GM18870 (cell line): Measurements from ENCODE around the gene ABCG4.
"Not testable (repeated sequence)": the region's sequence is repeated elsewhere in the genome, so short reads cannot be mapped to it uniquely, and the experiment has no call there.

Experiments
- ATAC-seq: cut with Tn5 transposase; IDR thresholded peaks from one replicate; pipeline ENCODE4 v1.9.1; 2021; ENCODE audit warnings: moderate library complexity; ENCODE audit not compliant: unreplicated experiment

Gene ABCG4

DNA sequence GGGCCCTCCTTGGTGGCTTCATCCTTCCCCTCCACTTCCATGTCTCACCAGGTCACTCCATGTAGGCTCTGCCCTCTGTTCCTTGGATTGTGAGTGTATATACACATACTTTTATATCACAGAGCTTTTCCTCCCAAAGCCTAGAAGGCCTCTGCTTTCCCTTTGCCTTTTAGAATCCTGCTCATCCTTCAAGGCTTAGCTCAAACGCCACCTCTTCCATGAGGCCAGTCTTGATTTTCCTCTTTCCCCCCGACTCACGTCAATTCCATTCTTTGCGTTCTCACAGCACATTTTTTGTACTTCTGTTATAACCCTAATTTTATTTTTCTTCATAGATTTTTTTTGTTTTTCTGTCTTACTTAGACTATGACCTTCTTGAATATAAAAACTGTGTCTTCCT is 3.8 kb downstream of the ABCG4 start:
- ATAC-seq, result no peak

DNA sequence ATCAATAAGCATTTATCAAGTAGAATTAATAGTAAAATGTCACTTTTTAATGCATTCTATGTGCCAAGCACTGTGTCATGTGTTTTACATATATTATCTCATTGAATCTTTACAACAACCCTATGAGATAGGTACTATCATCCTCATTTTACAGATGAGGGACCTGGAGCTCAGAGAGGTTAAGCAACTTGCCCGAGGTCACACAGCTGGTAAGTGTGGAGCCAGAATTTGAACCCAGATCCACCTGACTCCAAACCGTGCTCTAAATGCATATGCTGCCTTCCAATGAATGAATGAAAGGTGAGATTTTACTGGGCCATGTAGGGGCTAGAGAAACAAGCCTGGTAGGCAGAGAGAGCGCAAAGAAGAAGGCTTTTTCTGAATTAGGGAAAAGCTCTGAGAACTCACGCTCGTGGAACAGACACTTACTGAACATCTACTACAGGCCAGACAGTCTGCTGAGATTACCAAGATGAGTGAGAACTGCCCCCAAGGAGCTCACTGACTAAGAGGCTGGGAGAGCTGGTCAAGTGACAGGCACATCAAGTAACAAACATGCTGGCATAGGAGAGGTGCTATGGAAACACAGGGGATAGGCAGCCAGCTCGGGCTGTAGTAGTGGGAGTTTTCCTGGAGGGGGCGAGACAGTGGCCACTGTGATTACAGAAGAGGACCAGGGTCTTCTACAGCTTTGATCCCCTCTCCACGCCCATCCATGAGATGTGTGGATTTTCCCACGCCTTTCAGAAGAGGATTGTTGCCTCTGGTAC is 4.4 kb downstream of the ABCG4 start:
- ATAC-seq, result no peak

DNA sequence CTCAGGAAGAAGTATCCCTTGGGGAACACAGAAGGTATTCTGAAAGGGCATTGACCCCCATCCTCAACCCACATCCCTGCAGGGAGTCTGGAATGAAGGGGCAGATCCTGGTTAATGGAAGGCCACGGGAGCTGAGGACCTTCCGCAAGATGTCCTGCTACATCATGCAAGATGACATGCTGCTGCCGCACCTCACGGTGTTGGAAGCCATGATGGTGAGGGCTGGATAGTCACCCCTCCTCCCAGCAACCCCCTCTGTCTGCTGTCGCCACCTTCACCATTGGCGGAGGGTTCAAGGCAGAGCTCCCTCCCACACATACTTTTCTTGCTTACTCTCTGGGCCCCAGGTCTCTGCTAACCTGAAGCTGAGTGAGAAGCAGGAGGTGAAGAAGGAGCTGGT is 5.3 kb downstream of the ABCG4 start:
- ATAC-seq, result no peak

GRCh38 chr11:119155733-119156492 is 7.1 kb downstream of the ABCG4 start:
- ATAC-seq, result no peak

DNA sequence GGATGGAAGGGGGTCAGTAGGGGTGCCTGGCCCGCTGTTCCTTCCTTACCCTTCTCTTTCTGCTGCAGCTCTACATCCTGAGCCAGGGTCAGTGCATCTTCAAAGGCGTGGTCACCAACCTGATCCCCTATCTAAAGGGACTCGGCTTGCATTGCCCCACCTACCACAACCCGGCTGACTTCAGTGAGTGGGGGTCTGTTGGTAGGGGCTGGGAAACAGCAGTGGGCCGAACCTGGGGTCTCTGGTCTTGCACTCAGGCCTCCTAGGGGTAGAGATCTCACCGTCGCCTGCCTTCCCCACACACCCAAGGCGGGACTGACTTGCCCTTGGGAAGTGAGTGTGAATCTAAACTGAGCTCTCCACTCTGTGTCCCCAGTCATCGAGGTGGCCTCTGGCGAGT is 7.6 kb downstream of the ABCG4 start:
- no peak for ATAC-seq

GRCh38 chr11:119157063-119157462 is 8.2 kb downstream of the ABCG4 start:
- ATAC-seq, result no peak

GRCh38 chr11:119158467-119158866 is 9.6 kb downstream of the ABCG4 start:
- no peak for ATAC-seq

- no peak for ATAC-seq
Observed at GRCh38 chr11:119160151-119160550, 11.3 kb downstream of the ABCG4 start.

DNA sequence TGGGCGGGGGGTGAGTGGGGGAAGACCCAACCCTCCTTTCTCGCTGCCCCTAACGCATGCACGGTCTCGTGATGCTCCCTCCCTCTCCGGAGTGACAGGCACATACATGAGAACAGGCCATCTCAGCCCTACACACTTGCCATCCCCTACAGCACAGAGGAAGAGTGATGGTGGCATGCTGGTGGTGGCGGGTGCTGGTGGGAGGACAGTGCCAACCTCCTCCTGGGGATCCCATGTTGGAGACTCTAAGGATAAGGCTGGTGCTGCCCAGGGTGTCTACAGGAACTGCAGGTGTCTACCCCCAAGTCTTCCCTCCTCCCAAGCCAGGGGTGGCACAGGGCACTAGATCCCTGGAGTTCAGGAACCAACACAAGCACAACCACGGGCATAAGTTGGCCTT is 13.0 kb downstream of the ABCG4 start:
- no peak for ATAC-seq

DNA sequence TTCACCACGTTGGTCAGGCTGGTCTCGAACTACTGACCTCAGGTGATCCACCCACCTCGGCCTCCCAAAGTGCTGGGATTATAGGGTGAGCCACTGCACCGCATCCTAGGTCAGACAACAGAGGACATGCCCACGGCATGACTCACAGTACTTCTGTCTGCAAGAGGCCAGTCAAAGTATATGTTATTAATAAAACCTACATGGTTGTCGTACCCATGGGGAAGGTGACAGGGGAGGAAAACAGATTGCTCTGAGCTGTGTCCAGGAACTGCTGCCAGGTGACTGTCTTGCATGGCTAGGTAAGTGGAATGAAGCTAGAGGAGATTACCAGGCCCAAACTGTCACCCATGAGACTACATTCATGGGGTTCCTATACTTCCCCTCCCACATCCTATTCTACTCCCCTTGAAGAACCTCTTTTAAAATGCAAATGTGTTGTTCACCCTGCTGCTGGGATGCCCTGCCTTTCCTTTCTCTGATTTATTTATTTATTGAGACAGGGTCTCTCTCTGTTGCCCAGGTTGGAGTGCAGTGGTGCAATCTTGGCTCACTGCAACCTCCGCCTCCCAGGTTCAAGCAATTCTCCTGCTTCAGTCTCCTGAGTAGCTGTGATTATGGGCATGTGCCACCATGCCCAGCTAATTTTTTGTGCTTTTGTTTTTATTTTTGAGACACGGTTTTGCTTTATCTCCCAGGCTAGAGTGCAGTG is 17.7 kb downstream of the ABCG4 start:
- ATAC-seq, result no peak

DNA sequence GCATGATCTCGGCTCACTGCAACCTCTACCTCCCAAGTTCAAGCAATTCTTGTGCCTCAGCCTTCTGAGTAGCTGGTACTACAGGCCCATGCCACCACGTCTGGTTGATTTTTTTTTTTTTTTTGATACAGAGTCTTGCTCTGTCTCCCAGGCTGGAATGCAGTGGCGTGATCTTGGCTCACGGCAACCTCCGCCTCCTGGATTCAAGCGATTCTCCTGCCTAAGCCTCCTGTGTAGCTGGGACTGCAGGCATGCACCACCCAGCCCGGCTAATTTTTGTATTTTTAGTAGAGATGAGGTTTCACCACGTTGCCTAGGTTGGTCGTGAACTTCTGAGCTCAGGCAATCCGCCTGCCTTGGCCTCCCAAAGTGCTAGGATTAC is 18.2 kb downstream of the ABCG4 start:
- ATAC-seq, result not testable (repeated sequence)

- no peak for ATAC-seq
Observed at GRCh38 chr11:119167933-119168332, 19.1 kb downstream of the ABCG4 start.

DNA sequence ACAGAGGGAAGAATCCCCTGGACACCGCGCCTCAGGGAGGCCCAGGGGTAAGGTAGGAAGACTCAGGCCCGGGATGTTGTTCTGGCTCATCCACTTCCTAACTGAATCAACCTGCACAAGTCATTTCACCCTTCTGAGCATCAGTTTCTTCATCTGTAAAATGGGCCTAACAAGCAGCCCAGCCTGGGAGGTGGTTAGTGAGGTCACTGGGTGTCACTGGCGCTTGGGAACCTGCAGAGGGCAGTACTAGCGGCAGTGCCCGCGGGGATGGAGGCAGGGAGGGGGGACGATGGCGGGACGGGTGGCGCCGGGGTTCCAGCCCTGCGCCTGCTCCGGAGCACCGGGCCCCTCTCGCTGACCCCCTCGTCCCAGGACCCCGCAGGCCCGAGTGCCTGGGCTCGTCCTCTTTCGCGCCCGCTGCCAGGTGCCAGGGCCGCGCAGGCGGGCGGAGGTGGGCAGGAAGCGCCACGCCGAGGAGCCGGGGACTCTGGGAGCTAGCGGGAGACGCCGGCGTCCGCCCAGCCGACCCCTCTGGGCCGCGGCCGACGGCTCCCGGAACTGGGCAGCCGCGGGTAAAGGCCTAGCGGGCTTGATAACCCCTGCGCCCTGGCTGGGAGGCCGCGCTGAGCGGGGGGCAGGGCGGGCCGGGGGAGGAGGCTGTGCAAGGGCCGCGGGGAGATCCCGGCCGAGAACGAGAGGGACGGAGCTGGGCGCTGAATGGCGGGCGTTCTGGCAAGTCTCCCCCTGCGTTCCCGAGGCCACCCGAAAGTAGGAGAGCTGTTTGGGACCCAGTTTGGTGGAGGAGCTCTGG is 19.8 kb downstream of the ABCG4 start, which contains the start of gene NLRX1:
Gene NLRX1 (plus strand): TSS at position 255 of the 811 bp plus-strand sequence. CDS start 2,679 bp downstream, outside the sequence.
- no peak for ATAC-seq

DNA sequence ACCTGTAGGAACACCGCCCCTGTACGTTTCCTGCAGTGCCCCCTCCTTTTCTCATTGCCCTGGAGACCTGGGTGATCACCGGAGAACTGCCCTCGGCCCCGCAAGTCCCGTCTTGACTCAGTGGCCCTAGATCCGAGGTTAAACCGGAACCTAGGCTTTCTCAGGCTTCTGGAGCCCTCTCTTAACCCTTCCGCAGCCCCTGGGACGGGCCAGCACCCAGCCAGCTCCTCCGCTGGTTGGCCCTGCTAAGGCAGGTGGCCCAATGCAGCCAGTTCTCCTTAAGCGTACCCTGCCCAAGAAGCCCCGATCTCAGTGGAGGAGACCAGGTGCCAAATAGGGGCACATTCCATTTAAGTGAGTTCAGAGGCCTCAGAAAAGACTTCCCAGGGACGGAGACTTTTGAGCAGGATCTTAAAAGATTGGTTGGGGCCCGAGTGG is 20.4 kb downstream of the ABCG4 start:
- ATAC-seq, result no peak

- ATAC-seq, result no peak
Observed at GRCh38 chr11:119172513-119172912, 23.7 kb downstream of the ABCG4 start.

DNA sequence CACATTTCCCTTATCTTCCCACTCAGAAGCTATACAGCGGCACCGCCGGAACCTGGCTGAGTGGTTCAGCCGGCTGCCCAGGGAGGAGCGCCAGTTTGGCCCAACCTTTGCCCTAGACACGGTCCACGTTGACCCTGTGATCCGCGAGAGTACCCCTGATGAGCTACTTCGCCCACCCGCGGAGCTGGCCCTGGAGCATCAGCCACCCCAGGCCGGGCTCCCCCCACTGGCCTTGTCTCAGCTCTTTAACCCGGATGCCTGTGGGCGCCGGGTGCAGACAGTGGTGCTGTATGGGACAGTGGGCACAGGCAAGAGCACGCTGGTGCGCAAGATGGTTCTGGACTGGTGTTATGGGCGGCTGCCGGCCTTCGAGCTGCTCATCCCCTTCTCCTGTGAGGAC is 24.6 kb downstream of the ABCG4 start:
- no peak for ATAC-seq

DNA sequence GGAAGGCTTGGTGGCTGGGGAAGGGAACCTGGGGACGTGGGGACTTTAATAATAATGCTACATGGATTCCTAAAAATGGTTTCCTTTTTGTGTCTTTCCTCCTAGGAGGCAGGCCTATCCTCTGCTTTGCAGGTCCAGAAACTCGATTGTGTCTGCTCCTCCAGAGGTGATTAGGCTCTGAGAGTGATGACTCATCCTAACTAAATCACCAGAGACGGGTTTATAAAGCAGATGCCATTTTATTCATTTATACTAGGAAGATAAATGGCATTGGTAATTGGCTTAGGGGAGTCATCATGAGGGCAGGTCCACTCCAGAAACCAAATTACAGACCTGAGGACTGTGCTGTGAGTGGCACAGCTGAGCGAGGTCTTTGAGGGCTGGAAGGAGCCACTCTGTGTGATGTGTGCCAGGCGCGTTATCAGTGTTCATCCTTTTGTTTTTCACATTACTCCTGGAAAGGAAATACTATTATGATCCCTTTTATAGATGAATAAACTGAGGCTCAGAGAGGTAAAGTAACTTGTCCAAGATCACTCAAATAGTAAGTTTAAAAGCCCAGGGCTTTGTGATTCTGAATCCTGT is 26.7 kb downstream of the ABCG4 start:
- no peak for ATAC-seq

- ATAC-seq, result no peak
Observed at GRCh38 chr11:119178166-119178680, 29.4 kb downstream of the ABCG4 start.

DNA sequence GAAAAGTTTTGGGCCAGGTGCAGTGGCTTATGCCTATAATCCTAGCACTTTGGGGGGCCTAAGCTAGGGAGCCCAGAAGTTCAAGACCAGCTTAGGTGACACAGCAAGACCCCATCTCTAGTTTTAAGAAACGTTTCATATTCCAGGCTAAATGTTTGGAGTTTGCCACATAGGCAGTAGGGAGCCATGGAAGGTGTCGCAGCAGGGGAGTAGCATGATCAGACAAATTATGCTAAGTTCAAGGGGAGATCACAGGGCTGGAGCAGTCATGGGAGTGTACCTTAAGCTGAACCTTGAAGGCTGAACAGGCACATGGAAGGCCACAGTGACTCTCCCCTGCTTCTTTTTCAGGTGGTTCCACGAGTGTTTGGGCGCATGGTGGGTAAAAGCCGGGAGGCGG is 30.5 kb downstream of the ABCG4 start:
- no peak for ATAC-seq

DNA sequence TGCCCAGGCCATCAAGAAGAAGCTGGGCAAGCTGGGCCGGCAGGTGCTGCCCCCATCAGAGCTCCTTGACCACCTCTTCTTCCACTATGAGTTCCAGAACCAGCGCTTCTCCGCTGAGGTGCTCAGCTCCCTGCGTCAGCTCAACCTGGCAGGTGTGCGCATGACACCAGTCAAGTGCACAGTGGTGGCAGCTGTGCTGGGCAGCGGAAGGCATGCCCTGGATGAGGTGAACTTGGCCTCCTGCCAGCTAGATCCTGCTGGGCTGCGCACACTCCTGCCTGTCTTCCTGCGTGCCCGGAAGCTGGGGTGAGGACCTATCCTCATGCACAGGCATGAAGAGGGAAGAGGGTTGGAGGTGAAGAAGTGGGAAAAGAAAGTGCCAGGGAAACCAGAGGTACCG is 31.1 kb downstream of the ABCG4 start:
- no peak for ATAC-seq
